Sigmoid colon (tissue), 7 donors: Measurements from ENCODE around the gene MGMT. TPM values are rescaled to one million over a fixed set of nuclear protein-coding genes. Genes with fewer than 3 reads are reported as not detected.

Experiments
- DNase-seq: peaks from one replicate; pipeline ENCODE4 v3.0.0-alpha.2; 2019
- H3K27ac ChIP-seq, 4 donors: fragments of 200-600 bp; sonication (generic); one replicate each; pipeline ENCODE4 v1.5.1; 2016 to 2019; ENCODE audit warnings: mild to moderate bottlenecking in 1 of 4
- H3K27me3 ChIP-seq, 3 donors: fragments of 200-600 bp; sonication (generic); one replicate each; pipeline ENCODE4 v1.5.1; 2019; ENCODE audit warnings: mild to moderate bottlenecking in 1 of 3
- H3K36me3 ChIP-seq, 4 donors: fragments of 200-600 bp; sonication (generic); one replicate each; pipeline ENCODE4 v1.5.1; 2016 to 2019
- H3K4me1 ChIP-seq, 4 donors: fragments of 200-600 bp; sonication (generic); one replicate each; pipeline ENCODE4 v1.5.1; 2017 to 2019
- H3K4me3 ChIP-seq, 4 donors: fragments of 200-600 bp; sonication (generic); one replicate each; pipeline ENCODE4 v1.5.1; 2017 to 2019; ENCODE audit warnings: mild to moderate bottlenecking in 2 of 4, moderate library complexity in 1 of 4
- H3K9me3 ChIP-seq, 4 donors: fragments of 200-600 bp in 3 of 4; sonication (generic) in 3 of 4; one replicate each; pipeline versions ENCODE4 v1.5.1 to v1.6.1; 2013 to 2019
- CTCF ChIP-seq, 4 experiments: fragments of 450-650 bp in 3 of 4; fragments of 200-600 bp in 1 of 4; IDR thresholded peaks; one replicate each; pipeline ENCODE4 v1.5.1; 2016 to 2019; ENCODE audit warnings: antibody characterized with exemption in 4 of 4, mild to moderate bottlenecking in 3 of 4, moderate library complexity in 2 of 4
- EP300 ChIP-seq, 4 donors: sonication (generic); formaldehyde crosslinking; IDR thresholded peaks; one replicate each; pipeline ENCODE4 v1.6.1; 2017; ENCODE audit warnings: antibody characterized with exemption in 4 of 4
- POLR2A ChIP-seq, 2 donors: fragments of 450-650 bp; IDR thresholded peaks; one replicate each; pipeline ENCODE4 v1.6.1; 2016; ENCODE audit warnings: antibody characterized with exemption in 2 of 2, mild to moderate bottlenecking in 2 of 2, moderate library complexity in 2 of 2
- POLR2AphosphoS5 ChIP-seq, 4 donors: sonication (generic); formaldehyde crosslinking; IDR thresholded peaks; one replicate each; pipeline ENCODE4 v1.6.1; 2017; ENCODE audit warnings: antibody characterized with exemption in 4 of 4
- WGBS, 2 donors: extraction: QIAGEN DNeasy Blood & Tissue Kit; methylation state at CpG; one replicate each; pipeline ENCODE4 v1.1.7; 2013; 5-methylcytosine and 5-hydroxymethylcytosine counted together
- intact Hi-C: fragments of 100-400 bp; cut with DNase I; formaldehyde crosslinking; loops from one replicate; pipeline ENCODE4 v1.15.1; 2023
- polyA plus RNA-seq, 3 donors: library from polyadenylated mRNA; stranded (reverse); fragments of 200-250 nt; gene quantifications; one replicate each; pipeline ENCODE4 v1.2.3, GENCODE V29; 2013
- total RNA-seq, 4 donors: library from RNA; depleted of rRNA; stranded (reverse); fragments of >200 nt; gene quantifications; one replicate each; pipeline ENCODE4 v1.1.0, GENCODE V29; 2016
- donor health status: healthy with polysubstance abuse.
- donor health status: Bipolar disorder and iron deficiency.
- donor health status: healthy.

The MGMT gene
- total and polyA plus RNA-seq, 7 donors: 7.2 to 40.3 (median 24.3) TPM

DNA sequence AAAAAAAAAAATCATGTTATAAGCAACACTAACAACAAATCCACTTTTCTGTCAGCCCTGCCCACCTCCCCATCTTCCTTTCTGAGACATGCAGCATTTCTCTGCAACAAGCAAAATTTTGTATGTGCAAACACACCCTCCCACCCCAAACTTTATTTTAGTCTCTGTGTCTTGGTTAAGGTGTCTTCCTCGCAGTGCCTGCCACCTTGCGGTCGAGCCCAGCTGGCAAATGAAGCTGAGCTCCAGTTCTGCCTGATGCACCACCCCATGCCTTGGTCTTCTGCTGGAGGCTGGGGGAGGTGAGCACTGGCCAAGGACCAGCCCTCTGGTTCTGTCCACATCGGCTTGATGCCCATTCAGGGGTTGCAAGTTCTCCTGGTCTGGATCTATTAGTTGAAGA, 206.3 kb downstream of the MGMT start:
- Histone ChIP-seq H3K4me1 (no peaks in the 10 kb centered on the region), H3K27me3 (no peaks in the 10 kb centered on the region), H3K27ac (no peak overlapping the region), H3K9me3 (no peaks in the 10 kb centered on the region), H3K4me3 (no peak overlapping the region), H3K36me3 (no peaks in the 10 kb centered on the region)
- intact Hi-C loops: no loop called here
- WGBS, 2 donors: 96 to 98% methylated on average over 4 of the region's 4 CpGs
- no peak for DNase-seq
- TF ChIP-seq EP300 (IDR thresholded peaks at IDR 0.05) (no peak), POLR2A (IDR thresholded peaks at IDR 0.05) (no peak), CTCF (IDR thresholded peaks at IDR 0.05) (no peak), POLR2AphosphoS5 (IDR thresholded peaks at IDR 0.05) (no peak)

GRCh38 chr10:129675027-129675769, 208.2 kb downstream of the MGMT start:
- no peaks in the 10 kb centered on the region for H3K36me3 ChIP-seq
- H3K27me3 ChIP-seq: no peaks in the 10 kb centered on the region
- H3K4me1 ChIP-seq: no peaks in the 10 kb centered on the region
- WGBS, 2 donors: 90 to 95% methylated on average over 17 of the region's 17 CpGs
- TF ChIP-seq CTCF (IDR thresholded peaks at IDR 0.05) (no peak), EP300 (IDR thresholded peaks at IDR 0.05) (no peak), POLR2AphosphoS5 (IDR thresholded peaks at IDR 0.05) (no peak), POLR2A (IDR thresholded peaks at IDR 0.05) (no peak)
- H3K4me3 ChIP-seq: no peak overlapping the region
- no peaks in the 10 kb centered on the region for H3K9me3 ChIP-seq
- no peak overlapping the region for H3K27ac ChIP-seq
- DNase-seq: no peak
- intact Hi-C loops: no loop called here

DNA sequence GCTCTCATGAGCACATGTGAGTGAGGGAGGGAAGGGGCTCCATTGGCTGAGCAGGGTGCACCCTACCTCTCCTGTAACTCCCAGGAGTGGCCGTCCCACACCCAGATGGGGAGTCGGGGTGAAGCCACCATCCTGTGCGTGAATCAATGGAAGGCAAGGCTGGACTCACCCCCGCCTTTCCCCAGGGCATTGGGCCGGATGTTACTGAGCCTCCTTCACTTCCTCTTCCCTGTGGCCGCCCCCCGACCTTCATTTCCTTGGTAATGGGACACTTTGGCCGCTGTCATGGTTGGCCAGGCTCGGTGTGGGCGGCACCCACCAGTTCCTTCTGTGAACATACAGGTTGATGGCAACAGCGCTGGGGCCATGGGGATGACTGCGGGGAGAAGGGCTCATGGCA, 209.0 kb downstream of the MGMT start:
- intact Hi-C loops: no loop called here
- 94% methylated on average over 12 of the region's 12 CpGs for WGBS, 2 donors
- H3K36me3 ChIP-seq: no peaks in the 10 kb centered on the region
- no peak overlapping the region for H3K4me3 ChIP-seq
- no peaks in the 10 kb centered on the region for H3K27me3 ChIP-seq
- no peaks in the 10 kb centered on the region for H3K9me3 ChIP-seq
- TF ChIP-seq POLR2A (IDR thresholded peaks at IDR 0.05) (no peak), EP300 (IDR thresholded peaks at IDR 0.05) (no peak), POLR2AphosphoS5 (IDR thresholded peaks at IDR 0.05) (no peak), CTCF (IDR thresholded peaks at IDR 0.05) (no peak)
- H3K4me1 ChIP-seq: no peaks in the 10 kb centered on the region
- no peak overlapping the region for H3K27ac ChIP-seq
- no peak for DNase-seq

- TF ChIP-seq CTCF (IDR thresholded peaks at IDR 0.05): no peak
- no peak for TF ChIP-seq POLR2A (IDR thresholded peaks at IDR 0.05)
- TF ChIP-seq EP300 (IDR thresholded peaks at IDR 0.05): no peak
- no peak for TF ChIP-seq POLR2AphosphoS5 (IDR thresholded peaks at IDR 0.05)
- WGBS, 2 donors: 97 to 98% methylated on average over 11 of the region's 11 CpGs
- intact Hi-C loops: no loop called here
- Histone ChIP-seq H3K36me3 (no peaks in the 10 kb centered on the region), H3K4me1 (no peaks in the 10 kb centered on the region), H3K27me3 (no peaks in the 10 kb centered on the region), H3K27ac (no peak overlapping the region), H3K9me3 (no peaks in the 10 kb centered on the region), H3K4me3 (no peak overlapping the region)
- DNase-seq: no peak
Measured at GRCh38 chr10:129677377-129677927, 210.4 kb downstream of the MGMT start.
